Peyer's patch (tissue), 4 donors: ENCODE results near the gene IGFBP3. TPM values are rescaled to one million over a fixed set of nuclear protein-coding genes. Genes with fewer than 3 reads are reported as not detected.

Experiments
- DNase-seq, 3 donors: peaks; one replicate each; pipeline ENCODE4 v3.0.0-alpha.2; 2017 to 2019
- H3K27ac ChIP-seq, 4 donors: fragments of 200-600 bp; sonication (generic); one replicate each; pipeline ENCODE4 v1.5.1; 2016 to 2019
- H3K27me3 ChIP-seq, 2 donors: fragments of 200-600 bp; sonication (generic); one replicate each; pipeline ENCODE4 v1.5.1; 2019
- H3K36me3 ChIP-seq, 3 donors: fragments of 200-600 bp; sonication (generic); one replicate each; pipeline ENCODE4 v1.5.1; 2016 to 2019
- H3K4me1 ChIP-seq, 4 donors: fragments of 200-600 bp; sonication (generic); one replicate each; pipeline ENCODE4 v1.5.1; 2016 to 2019
- H3K4me3 ChIP-seq, 4 donors: fragments of 200-600 bp; sonication (generic); 1 replicate in 3 of 4; 2 replicates in 1 of 4; pipeline ENCODE4 v1.5.1; 2016 to 2019; ENCODE audit warnings: mild to moderate bottlenecking in 1 of 4
- H3K9me3 ChIP-seq, 4 donors: fragments of 200-600 bp; sonication (generic); one replicate each; pipeline ENCODE4 v1.5.1; 2016 to 2019; ENCODE audit warnings: mild to moderate bottlenecking in 1 of 4
- CTCF ChIP-seq, 6 experiments: fragments of 450-650 bp in 4 of 6; fragments of 200-600 bp in 2 of 6; sonication (generic) in 1 of 6; IDR thresholded peaks; one replicate each; pipeline ENCODE4 v1.5.1; 2017 to 2019; ENCODE audit warnings: antibody characterized with exemption in 6 of 6, mild to moderate bottlenecking in 3 of 6, moderate library complexity in 1 of 6
- POLR2A ChIP-seq, 2 donors: fragments of 450-650 bp; IDR thresholded peaks; one replicate each; pipeline ENCODE4 v1.5.1; 2017; ENCODE audit warnings: antibody characterized with exemption in 2 of 2, mild to moderate bottlenecking in 2 of 2, moderate library complexity in 2 of 2
- total RNA-seq, 4 donors: library from RNA; depleted of rRNA; stranded (reverse); fragments of >200 nt; gene quantifications; one replicate each; pipeline ENCODE4 v1.1.0, GENCODE V29; 2016

Gene IGFBP3
- total RNA-seq, 4 donors from 2014 or later: 14.4 to 82.2 (median 35.1) TPM

- TF ChIP-seq POLR2A (IDR thresholded peaks at IDR 0.05) (no peak), CTCF (IDR thresholded peaks at IDR 0.05) (no peak)
- Histone ChIP-seq H3K4me3 (no peak overlapping the region), H3K9me3 (no peaks in the 10 kb centered on the region), H3K27me3 (no peaks in the 10 kb centered on the region), H3K27ac (no peak overlapping the region), H3K36me3 (no peaks in the 10 kb centered on the region), H3K4me1 (no peaks in the 10 kb centered on the region)
- DNase-seq: no peak
Measured at GRCh38 chr7:45930967-45931366, 9.9 kb upstream of the IGFBP3 start.

- no peak for DNase-seq
- no peak overlapping the region for H3K4me3 ChIP-seq
- H3K27me3 ChIP-seq: no peaks in the 10 kb centered on the region
- no peak overlapping the region for H3K27ac ChIP-seq
- TF ChIP-seq POLR2A (IDR thresholded peaks at IDR 0.05) (no peak), CTCF (IDR thresholded peaks at IDR 0.05) (no peak)
- no peaks in the 10 kb centered on the region for H3K9me3 ChIP-seq
- no peaks in the 10 kb centered on the region for H3K36me3 ChIP-seq
- H3K4me1 ChIP-seq: peaks cover 0 to 4% (median 0%) of the 10 kb centered on the region in 4 donors
Measured at GRCh38 chr7:45927721-45928120, 6.6 kb upstream of the IGFBP3 start.

GRCh38 chr7:45924283-45924682 lies 3.2 kb upstream of the IGFBP3 start:
- no peaks in the 10 kb centered on the region for H3K9me3 ChIP-seq
- no peak overlapping the region for H3K4me3 ChIP-seq
- no peaks in the 10 kb centered on the region for H3K27me3 ChIP-seq
- DNase-seq: no peak
- H3K4me1 ChIP-seq: peaks cover 0 to 38% (median 4%) of the 10 kb centered on the region in 4 donors
- no peak overlapping the region for H3K27ac ChIP-seq
- no peak for TF ChIP-seq POLR2A (IDR thresholded peaks at IDR 0.05)
- TF ChIP-seq CTCF (IDR thresholded peaks at IDR 0.05): no peak
- H3K36me3 ChIP-seq: no peaks in the 10 kb centered on the region

GRCh38 chr7:45923818-45924217 lies 2.7 kb upstream of the IGFBP3 start:
- no peaks in the 10 kb centered on the region for H3K9me3 ChIP-seq
- DNase-seq: no peak
- no peaks in the 10 kb centered on the region for H3K27me3 ChIP-seq
- no peaks in the 10 kb centered on the region for H3K36me3 ChIP-seq
- H3K4me3 ChIP-seq: no peak overlapping the region
- TF ChIP-seq POLR2A (IDR thresholded peaks at IDR 0.05) (no peak), CTCF (IDR thresholded peaks at IDR 0.05) (no peak)
- peaks cover 0 to 38% (median 4%) of the 10 kb centered on the region in 4 donors for H3K4me1 ChIP-seq
- H3K27ac ChIP-seq: no peak overlapping the region

GRCh38 chr7:45923290-45923689 lies 2.2 kb upstream of the IGFBP3 start:
- peak overlapping the region in 1 of 4 donors; percentile 43 for H3K27ac ChIP-seq
- peak; percentile 46 to 82 (median 75) for DNase-seq
- H3K36me3 ChIP-seq: no peaks in the 10 kb centered on the region
- H3K4me1 ChIP-seq: peaks cover 0 to 38% (median 4%) of the 10 kb centered on the region in 4 donors
- H3K9me3 ChIP-seq: no peaks in the 10 kb centered on the region
- TF ChIP-seq POLR2A (IDR thresholded peaks at IDR 0.05) (no peak), CTCF (IDR thresholded peaks at IDR 0.05) (peak; percentile 49 to 75 (median 69))
- peak overlapping the region in 1 of 4 donors; percentile 55 for H3K4me3 ChIP-seq
- H3K27me3 ChIP-seq: no peaks in the 10 kb centered on the region

GRCh38 chr7:45922810-45923209 lies 1.7 kb upstream of the IGFBP3 start:
- TF ChIP-seq POLR2A (IDR thresholded peaks at IDR 0.05): no peak
- no peak for TF ChIP-seq CTCF (IDR thresholded peaks at IDR 0.05)
- peaks cover 0 to 38% (median 4%) of the 10 kb centered on the region in 4 donors for H3K4me1 ChIP-seq
- no peaks in the 10 kb centered on the region for H3K36me3 ChIP-seq
- H3K4me3 ChIP-seq: peak overlapping the region in 1 of 4 donors; percentile 55
- peak in 1 of 3 donors; percentile 64 for DNase-seq
- H3K27me3 ChIP-seq: no peaks in the 10 kb centered on the region
- peak overlapping the region; percentile 14 to 43 (median 36) for H3K27ac ChIP-seq
- no peaks in the 10 kb centered on the region for H3K9me3 ChIP-seq
